ENCODE data around the gene TRABD. TPM values are rescaled to one million over a fixed set of nuclear protein-coding genes. Genes with fewer than 3 reads are reported as not detected.
"Not testable (repeated sequence)": the region's sequence is repeated elsewhere in the genome, so short reads cannot be mapped to it uniquely, and the experiment has no call there.

TRABD gene, protein sequence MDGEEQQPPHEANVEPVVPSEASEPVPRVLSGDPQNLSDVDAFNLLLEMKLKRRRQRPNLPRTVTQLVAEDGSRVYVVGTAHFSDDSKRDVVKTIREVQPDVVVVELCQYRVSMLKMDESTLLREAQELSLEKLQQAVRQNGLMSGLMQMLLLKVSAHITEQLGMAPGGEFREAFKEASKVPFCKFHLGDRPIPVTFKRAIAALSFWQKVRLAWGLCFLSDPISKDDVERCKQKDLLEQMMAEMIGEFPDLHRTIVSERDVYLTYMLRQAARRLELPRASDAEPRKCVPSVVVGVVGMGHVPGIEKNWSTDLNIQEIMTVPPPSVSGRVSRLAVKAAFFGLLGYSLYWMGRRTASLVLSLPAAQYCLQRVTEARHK
- total RNA-seq: 10 to 100 TPM; 26.6 to 51.9 (median 31.5) TPM

DNA sequence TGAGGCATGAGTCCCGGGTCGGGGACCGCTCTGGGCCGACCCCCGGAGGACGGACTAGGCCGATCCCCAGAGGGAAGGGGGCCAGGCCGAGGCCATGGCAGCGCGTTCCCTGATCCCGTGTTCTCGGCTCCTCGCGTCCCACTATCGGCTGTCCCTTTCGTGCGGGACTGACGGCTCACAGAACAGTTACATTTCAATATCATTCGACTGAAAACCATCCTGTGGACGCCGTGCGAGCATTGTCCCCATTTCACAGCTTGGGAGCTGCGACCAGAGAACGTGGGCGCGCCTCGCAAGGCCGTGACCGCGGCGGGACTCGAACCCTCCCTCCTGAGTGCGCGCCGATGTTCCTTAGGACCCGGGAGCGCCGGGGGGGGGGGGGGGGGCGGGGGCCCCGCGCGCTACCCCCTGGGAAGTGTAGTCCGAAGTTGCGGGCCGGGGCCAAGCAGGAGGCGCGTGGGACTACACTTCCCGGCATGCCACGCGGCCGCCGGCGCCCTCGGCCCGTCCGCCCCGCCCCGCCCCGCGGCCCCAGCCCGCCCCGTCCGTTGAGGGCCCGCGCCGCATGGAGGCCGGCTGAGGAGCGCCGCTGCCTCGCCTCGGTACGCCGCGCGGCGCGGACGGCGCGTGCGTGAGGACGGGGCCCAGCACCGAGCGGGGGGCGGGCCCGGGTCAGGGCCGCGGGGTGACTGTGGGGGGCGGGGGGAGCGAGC is at the start of gene TRABD:
Gene TRABD, plus strand, starts transcription at position 539 of the 713 bp plus-strand sequence. CDS start 7,148 bp downstream, outside the sequence.
- H3K36me3 ChIP-seq: no peaks in the 10 kb centered on the region
- WGBS, 2 donors: 7% methylated on average over 6 of the region's 90 CpGs; no CpG with 5 or more reads in 1 of the 2 donors
- peak within 1 kb of the TSS in 2 of 3 donors; percentile 33 to 81 for H3K4me3 ChIP-seq (replicated peaks in 1 of 3)
- peak; percentile 88 to 89 for DNase-seq
- peaks cover 52 to 61% of the 10 kb centered on the region in 2 donors for H3K4me1 ChIP-seq
- no peaks in the 10 kb centered on the region for H3K9me3 ChIP-seq
- H3K27ac ChIP-seq: peak within 1 kb of the TSS; percentile 30 to 77 (median 67)
- intact Hi-C loops (cut with DNase I): no loop called here
- no peak for TF ChIP-seq POLR2A (IDR thresholded peaks at IDR 0.05)
- TF ChIP-seq, protein P1, sequence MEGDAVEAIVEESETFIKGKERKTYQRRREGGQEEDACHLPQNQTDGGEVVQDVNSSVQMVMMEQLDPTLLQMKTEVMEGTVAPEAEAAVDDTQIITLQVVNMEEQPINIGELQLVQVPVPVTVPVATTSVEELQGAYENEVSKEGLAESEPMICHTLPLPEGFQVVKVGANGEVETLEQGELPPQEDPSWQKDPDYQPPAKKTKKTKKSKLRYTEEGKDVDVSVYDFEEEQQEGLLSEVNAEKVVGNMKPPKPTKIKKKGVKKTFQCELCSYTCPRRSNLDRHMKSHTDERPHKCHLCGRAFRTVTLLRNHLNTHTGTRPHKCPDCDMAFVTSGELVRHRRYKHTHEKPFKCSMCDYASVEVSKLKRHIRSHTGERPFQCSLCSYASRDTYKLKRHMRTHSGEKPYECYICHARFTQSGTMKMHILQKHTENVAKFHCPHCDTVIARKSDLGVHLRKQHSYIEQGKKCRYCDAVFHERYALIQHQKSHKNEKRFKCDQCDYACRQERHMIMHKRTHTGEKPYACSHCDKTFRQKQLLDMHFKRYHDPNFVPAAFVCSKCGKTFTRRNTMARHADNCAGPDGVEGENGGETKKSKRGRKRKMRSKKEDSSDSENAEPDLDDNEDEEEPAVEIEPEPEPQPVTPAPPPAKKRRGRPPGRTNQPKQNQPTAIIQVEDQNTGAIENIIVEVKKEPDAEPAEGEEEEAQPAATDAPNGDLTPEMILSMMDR (IDR thresholded peaks at IDR 0.05): no peak
- no peaks in the 10 kb centered on the region for H3K27me3 ChIP-seq

DNA sequence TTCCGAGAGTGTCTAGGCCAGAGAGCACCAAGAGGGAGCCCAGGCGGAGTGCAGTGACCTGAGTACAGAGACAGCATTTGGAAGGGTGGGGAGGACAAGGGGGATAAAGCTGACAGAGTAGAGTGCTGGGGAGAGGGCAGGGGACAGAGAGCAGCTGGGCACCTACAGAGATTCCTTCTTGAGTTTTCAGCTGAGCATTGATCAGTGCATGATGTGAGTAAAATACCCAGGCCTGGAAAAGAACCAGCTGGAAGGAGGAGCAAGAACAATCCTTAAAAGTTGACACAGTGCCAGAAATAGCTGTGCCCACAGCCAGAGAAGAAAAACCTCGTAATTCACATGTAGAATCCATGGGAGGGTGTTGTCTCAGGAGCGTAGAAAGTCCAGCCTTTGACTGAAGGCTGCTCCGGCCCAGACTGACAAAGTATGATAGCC is 49.1 kb upstream of the TRABD start:
- intact Hi-C loops (cut with DNase I): no loop called here
- H3K27ac ChIP-seq: peak overlapping the region in 2 of 3 donors; percentile 15 to 19

DNA sequence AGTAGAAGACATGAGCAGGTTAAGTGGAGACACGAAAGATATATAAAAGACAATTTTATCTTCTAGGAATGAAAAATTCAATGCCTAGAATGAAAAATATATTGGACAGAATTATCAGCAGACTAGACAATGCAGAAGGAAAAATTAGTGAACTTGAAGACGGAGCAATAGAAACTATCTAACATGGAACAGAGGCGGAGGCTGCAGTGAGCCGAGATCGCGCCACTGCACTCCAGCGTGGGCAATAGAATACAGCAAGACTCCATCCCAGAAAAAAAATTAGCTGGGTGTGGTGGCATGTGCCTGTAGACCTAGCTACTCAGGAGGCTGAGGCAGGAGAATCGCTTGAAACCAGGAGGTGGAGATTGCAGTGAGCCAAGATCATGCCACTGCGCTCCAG is 48.4 kb upstream of the TRABD start:
- H3K9me3 ChIP-seq; intact Hi-C loops (cut with DNase I); H3K36me3 ChIP-seq; DNase-seq; H3K4me3 ChIP-seq (replicated peaks in 1 of 3); H3K27me3 ChIP-seq: not testable (repeated sequence)
- H3K4me1 ChIP-seq: peaks cover 15% of the 10 kb centered on the region in 2 donors
- H3K27ac ChIP-seq: peak overlapping the region in 1 of 3 donors; percentile 19
- WGBS, 2 donors: 97% methylated on average over 9 of the region's 9 CpGs

More for the DNA sequence above, 49.1 kb upstream of the TRABD start:
- no peak for TF ChIP-seq POLR2A (IDR thresholded peaks at IDR 0.05)
- TF ChIP-seq, protein P1 (IDR thresholded peaks at IDR 0.05): no peak
- H3K4me3 ChIP-seq (replicated peaks in 1 of 3): no peak overlapping the region
- H3K27me3 ChIP-seq: no peaks in the 10 kb centered on the region
- H3K36me3 ChIP-seq: no peaks in the 10 kb centered on the region
- peaks cover 9 to 11% of the 10 kb centered on the region in 2 donors for H3K4me1 ChIP-seq
- DNase-seq: peak; percentile 67 to 70
- no peaks in the 10 kb centered on the region for H3K9me3 ChIP-seq
- WGBS, 2 donors: 52 to 55% methylated on average over 5 of the region's 5 CpGs

DNA sequence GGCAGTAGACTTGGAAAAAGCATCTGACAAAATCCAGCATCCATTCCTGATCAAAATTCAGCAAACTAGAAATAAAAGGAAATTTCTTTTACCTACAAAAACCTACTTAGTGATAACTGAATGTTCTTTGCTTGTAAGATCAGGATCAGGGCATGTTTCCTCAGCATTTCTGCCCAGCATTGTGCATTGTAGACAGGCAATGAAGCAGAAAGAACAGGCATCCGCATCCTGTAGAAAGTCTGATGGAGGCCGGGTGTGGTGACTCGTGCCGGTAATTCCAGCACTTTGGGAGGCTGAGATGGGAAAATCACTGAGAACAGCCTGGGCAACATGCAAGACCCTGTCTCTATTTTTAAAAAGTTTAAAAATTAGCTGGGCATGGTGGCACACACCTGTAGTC is 47.7 kb upstream of the TRABD start:
- 79 to 81% methylated on average over 4 of the region's 4 CpGs for WGBS, 2 donors

DNA sequence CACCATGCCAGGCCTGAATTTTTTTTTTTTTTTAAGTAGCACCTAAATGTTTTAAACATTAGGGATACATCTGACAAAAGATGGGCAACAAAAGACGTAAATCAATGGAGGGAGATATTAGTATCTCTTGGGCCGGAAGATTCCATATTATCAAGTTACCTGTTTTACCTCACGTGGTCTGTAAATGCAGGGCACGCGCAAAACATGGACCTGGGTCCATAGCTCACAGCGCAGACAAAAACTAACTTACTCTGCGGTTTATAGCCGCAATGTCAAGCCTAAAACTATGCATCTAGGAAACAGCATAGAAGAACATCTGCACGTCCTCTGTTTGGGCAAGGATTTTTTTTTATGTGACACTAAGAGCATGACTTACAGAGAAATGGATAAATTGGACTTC is 46.7 kb upstream of the TRABD start:
- Histone ChIP-seq H3K36me3 (no peaks in the 10 kb centered on the region), H3K4me1 (peaks cover 15 to 16% of the 10 kb centered on the region in 2 donors), H3K27ac (no peak overlapping the region), H3K27me3 (no peaks in the 10 kb centered on the region), H3K9me3 (no peaks in the 10 kb centered on the region), H3K4me3 (replicated peaks in 1 of 3) (no peak overlapping the region)
- intact Hi-C loops (cut with DNase I): no loop called here
- TF ChIP-seq, protein P1 (IDR thresholded peaks at IDR 0.05): no peak
- TF ChIP-seq POLR2A (IDR thresholded peaks at IDR 0.05): no peak
- whole genome bisulfite sequencing, 2 donors: 85 to 88% methylated on average over 9 of the region's 9 CpGs
- no peak for DNase-seq

More for the DNA sequence above, 47.7 kb upstream of the TRABD start:
- no peaks in the 10 kb centered on the region for H3K9me3 ChIP-seq
- intact Hi-C loops (cut with DNase I): no loop called here
- DNase-seq: no peak
- no peaks in the 10 kb centered on the region for H3K36me3 ChIP-seq
- H3K27me3 ChIP-seq: no peaks in the 10 kb centered on the region
- peaks cover 15 to 16% of the 10 kb centered on the region in 2 donors for H3K4me1 ChIP-seq
- no peak overlapping the region for H3K4me3 ChIP-seq (replicated peaks in 1 of 3)
- no peak overlapping the region for H3K27ac ChIP-seq
- TF ChIP-seq POLR2A (IDR thresholded peaks at IDR 0.05): no peak
- TF ChIP-seq, protein P1 (IDR thresholded peaks at IDR 0.05): no peak

Data from thyroid gland (tissue), 4 donors.